SK-N-SH (cell line): Measurements from ENCODE around the gene ENTHD1.

Experiments used
- CTCF ChIP-seq: fragments of 200-600 bp; sonication (generic); IDR thresholded peaks from 2 replicates; pipeline ENCODE4 v1.6.1; 2017; ENCODE audit warnings: antibody characterized with exemption, mild to moderate bottlenecking, moderate library complexity
- FOXJ3 ChIP-seq: sonication (generic); formaldehyde crosslinking; IDR thresholded peaks from 2 replicates; pipeline ENCODE4 v1.5.1; 2020; ENCODE audit warnings: mild to moderate bottlenecking, missing genetic modification reagents
- PBX3 ChIP-seq: IDR thresholded peaks from 2 replicates; pipeline ENCODE4; 2012
- RAD21 ChIP-seq: IDR thresholded peaks from 2 replicates; pipeline ENCODE4 v1.6.1; 2012; ENCODE audit warnings: mild to moderate bottlenecking, low read length
- RCOR1 ChIP-seq: fragments of 150-350 bp; IDR thresholded peaks from 2 replicates; pipeline ENCODE4 v1.6.1; 2017; ENCODE audit warnings: antibody characterized with exemption, low read length
- USF1 ChIP-seq: IDR thresholded peaks from 2 replicates; pipeline ENCODE4 v1.4.0; 2012; ENCODE audit warnings: low read depth, borderline replicate concordance

- TF ChIP-seq CTCF = no peak
- TF ChIP-seq PBX3 = no peak
- no peak for TF ChIP-seq RAD21
- no peak for TF ChIP-seq RCOR1
- TF ChIP-seq FOXJ3 (CRISPR knock-in tag) = no peak
- no peak for TF ChIP-seq USF1
Measured at GRCh38 chr22:39825661-39826102, 67.9 kb downstream of the ENTHD1 start.
